ENCODE measurements around the gene MGME1. TPM values are rescaled to one million over a fixed set of nuclear protein-coding genes. Genes with fewer than 3 reads are reported as not detected.
A peak's percentile ranks its signal among the peaks of the same experiment; 100 is the strongest.

The MGME1 gene
- total and polyA plus RNA-seq, 9 of the 15 experiments (the other 6 are each of a cell fraction or from before 2014, with no cell fraction given), result 13.4 to 45.1 (median 30.6) TPM

DNA sequence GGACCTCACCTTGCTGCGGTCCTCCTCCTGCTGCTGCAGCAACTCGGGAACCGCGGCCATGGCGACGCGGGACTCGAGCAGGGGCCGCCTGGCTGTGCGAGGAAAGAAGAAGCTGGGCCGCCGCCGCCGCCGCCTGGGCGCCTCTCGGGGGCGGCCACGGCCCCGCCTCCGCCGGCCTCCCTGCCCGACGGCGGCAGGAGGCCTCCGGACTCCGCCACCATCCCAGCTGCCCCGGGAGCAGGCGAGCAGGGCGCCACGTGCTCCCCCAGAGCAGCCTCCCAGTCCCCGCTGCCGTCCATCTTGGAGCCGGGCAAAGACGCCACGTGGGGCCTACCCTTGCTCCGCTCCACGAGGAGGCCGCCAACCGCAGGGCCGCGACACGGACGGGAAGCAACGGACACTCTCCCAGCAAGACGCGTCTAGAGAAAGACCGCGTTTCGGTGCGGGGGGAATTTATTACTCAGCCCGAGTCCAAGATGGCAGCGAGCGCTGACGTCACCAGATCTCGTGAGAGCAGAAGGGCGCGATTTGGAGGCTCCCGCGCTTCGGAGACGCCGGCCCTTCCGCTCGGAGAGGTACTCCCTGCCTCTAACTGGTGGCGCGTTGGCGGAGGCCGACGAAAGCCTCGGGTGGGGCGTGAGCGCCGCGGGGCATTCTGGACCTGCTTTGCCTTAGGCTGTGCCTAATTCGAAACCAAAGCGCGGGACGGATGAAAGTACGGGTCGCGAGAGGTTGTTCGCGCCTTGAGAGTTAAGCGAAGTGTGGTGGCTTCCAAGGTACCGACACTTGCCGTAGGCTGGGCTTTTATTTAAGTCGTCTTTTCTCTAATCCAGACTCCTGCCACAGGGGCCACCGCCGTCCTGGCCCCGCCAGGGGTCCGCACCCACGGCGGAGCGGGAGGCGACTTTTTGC, at the start of gene MGME1, which contains the start of gene SNX5 (continued):
- TF ChIP-seq, protein P1, sequence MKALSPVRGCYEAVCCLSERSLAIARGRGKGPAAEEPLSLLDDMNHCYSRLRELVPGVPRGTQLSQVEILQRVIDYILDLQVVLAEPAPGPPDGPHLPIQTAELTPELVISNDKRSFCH (CRISPR knock-in tag; IDR thresholded peaks at IDR 0.05), result no peak
- TF ChIP-seq, protein P1 (tag; IDR thresholded peaks at IDR 0.05), result peak; percentile 85
- no peak for TF ChIP-seq EWSR1 (IDR thresholded peaks at IDR 0.05; ENCODE audit: borderline replicate concordance, low read depth, partially characterized antibody)
- 0 out of 2 replicates have a peak, but pooled peaks have one; percentile 70 for TF ChIP-seq MXI1 (IDR thresholded peaks at IDR 0.05; ENCODE audit: low read depth, low read length)
- peak; percentile 89 for TF ChIP-seq CREB1 (IDR thresholded peaks at IDR 0.05)
- peak; percentile 96 for TF ChIP-seq CREB1 (CRISPR knock-in tag; IDR thresholded peaks at IDR 0.05)
- no peak for TF ChIP-seq ARNT (IDR thresholded peaks at IDR 0.05)
- no peak for TF ChIP-seq BRD4 (IDR thresholded peaks at IDR 0.05)
- TF ChIP-seq MYBL2 (IDR thresholded peaks at IDR 0.05; ENCODE audit: low read depth), result peak; percentile 90
- TF ChIP-seq MYBL2 (CRISPR knock-in tag; IDR thresholded peaks at IDR 0.05; ENCODE audit: borderline replicate concordance), result no peak
- TF ChIP-seq HNRNPLL (IDR thresholded peaks at IDR 0.05; ENCODE audit: low read depth, low read length, poor library complexity, severe bottlenecking), result peak; percentile 77
- TF ChIP-seq PRMT5 (CRISPR knock-in tag; IDR thresholded peaks at IDR 0.05), result no peak
- TF ChIP-seq ARID2 (IDR thresholded peaks at IDR 0.05), result no peak
- TF ChIP-seq SMARCB1 (IDR thresholded peaks at IDR 0.05; ENCODE audit: insufficient read length, low read depth), result no peak
- TF ChIP-seq, protein P2, sequence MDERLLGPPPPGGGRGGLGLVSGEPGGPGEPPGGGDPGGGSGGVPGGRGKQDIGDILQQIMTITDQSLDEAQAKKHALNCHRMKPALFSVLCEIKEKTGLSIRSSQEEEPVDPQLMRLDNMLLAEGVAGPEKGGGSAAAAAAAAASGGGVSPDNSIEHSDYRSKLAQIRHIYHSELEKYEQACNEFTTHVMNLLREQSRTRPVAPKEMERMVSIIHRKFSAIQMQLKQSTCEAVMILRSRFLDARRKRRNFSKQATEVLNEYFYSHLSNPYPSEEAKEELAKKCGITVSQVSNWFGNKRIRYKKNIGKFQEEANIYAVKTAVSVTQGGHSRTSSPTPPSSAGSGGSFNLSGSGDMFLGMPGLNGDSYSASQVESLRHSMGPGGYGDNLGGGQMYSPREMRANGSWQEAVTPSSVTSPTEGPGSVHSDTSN (CRISPR knock-in tag; IDR thresholded peaks at IDR 0.05; ENCODE audit: low read depth), result no peak
- TF ChIP-seq, protein P2 (tag; conservative IDR thresholded peaks at IDR 0.05; ENCODE audit: low read depth), result no peak
- no peak for TF ChIP-seq TAF15 (IDR thresholded peaks at IDR 0.05; ENCODE audit: low read depth, low read length)
- TF ChIP-seq, protein P3, sequence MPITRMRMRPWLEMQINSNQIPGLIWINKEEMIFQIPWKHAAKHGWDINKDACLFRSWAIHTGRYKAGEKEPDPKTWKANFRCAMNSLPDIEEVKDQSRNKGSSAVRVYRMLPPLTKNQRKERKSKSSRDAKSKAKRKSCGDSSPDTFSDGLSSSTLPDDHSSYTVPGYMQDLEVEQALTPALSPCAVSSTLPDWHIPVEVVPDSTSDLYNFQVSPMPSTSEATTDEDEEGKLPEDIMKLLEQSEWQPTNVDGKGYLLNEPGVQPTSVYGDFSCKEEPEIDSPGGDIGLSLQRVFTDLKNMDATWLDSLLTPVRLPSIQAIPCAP (CRISPR knock-in tag; IDR thresholded peaks at IDR 0.05; ENCODE audit: borderline replicate concordance), result no peak
- TF ChIP-seq SMARCA5 (IDR thresholded peaks at IDR 0.05), result no peak
- 0 out of 2 replicates have a peak, but pooled peaks have one; percentile 49 for TF ChIP-seq NR2C2 (CRISPR knock-in tag; IDR thresholded peaks at IDR 0.05)
- TF ChIP-seq NR2C2 (tag; IDR thresholded peaks at IDR 0.05), result peak; percentile 69
- no peak for TF ChIP-seq ZBTB1 (CRISPR knock-in tag; IDR thresholded peaks at IDR 0.05; ENCODE audit: borderline replicate concordance, low read depth)
- TF ChIP-seq JUN (IDR thresholded peaks at IDR 0.05; ENCODE audit: borderline replicate concordance, low read depth, low read length), result peak; percentile 64; the same call in 1 of the 2 replicates
- TF ChIP-seq JUN (CRISPR knock-in tag; IDR thresholded peaks at IDR 0.05; ENCODE audit: borderline replicate concordance), result no peak; the same call in 1 of the 2 replicates
